GM21423 (cell line): ENCODE results near the gene MACROD2.
A peak's percentile ranks its signal among the peaks of the same experiment; 100 is the strongest.

Experiments used
- ATAC-seq: cut with Tn5 transposase; IDR thresholded peaks from one replicate; pipeline ENCODE4 v1.9.1; 2021; ENCODE audit warnings: mild to moderate bottlenecking, moderate library complexity; ENCODE audit not compliant: unreplicated experiment

MACROD2 gene

DNA sequence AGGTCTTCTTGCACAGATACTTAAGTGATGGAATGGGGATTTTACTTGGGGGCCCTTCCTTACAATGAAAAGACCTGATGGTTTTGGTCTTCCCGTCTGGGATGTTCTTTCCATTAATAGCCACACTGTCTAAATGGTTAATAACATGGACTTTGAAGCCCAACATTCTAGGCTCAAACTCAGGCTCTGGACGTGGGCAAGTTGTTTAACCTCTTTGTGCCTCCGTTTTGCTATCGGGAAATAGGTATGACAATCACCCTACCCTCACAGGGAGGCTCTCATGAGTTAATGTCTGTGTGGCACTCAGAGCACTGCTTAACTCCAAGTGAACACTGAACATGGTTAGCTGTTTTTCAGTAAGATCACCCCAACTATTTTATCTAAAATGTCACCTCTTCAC lies 702.8 kb downstream of the MACROD2 start:
- ATAC-seq: no peak

DNA sequence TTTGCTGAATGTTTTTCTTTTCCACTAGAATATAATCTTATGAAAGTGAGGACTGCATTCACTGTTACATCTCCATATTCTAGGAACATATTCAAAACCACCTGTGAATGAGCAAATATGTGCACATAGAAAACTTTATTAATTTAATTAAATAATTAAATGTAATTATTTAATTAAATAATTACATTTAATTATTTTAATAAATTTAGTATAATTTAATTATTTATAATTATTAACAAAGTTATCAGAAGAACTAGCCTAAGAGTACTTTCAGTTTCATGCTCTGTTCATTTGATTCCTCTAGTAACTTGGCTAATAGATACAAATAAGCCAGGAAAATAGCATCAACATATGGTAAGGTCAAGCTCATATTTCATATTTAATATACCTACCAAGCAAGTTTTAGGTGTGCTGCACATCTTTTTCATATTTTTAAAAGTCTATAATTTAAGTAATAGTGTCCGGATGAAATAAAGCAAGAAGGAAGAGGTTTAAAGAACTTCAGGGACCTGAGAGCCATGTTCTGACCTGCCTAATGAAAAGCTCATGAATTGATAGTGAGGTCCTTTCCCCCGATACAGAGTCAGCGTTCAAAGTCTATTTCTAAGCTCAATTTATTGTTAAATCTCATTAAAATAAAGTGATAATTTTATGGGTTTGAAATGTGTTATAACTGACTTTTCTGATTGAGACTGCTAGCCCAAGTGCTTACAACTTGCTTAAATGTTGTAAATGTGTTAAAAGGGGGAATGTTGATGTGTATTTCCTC lies 703.5 kb downstream of the MACROD2 start:
- ATAC-seq: no peak

DNA sequence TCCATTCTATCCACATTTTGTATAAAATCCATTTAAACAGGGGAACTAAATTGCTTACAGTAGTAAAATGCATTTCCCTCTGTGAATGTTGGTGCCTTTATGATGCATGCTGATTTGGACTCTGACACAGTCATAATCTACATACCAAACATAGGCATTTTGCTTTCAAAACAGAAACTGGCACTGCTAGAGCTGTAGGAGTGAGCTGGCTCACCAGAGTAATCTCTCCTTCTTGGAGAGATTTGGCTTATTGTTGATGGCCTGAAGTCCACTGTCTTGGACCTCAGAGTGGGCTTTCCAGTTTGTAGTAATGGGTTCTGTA lies 705.3 kb downstream of the MACROD2 start:
- peak; percentile 51 for ATAC-seq

DNA sequence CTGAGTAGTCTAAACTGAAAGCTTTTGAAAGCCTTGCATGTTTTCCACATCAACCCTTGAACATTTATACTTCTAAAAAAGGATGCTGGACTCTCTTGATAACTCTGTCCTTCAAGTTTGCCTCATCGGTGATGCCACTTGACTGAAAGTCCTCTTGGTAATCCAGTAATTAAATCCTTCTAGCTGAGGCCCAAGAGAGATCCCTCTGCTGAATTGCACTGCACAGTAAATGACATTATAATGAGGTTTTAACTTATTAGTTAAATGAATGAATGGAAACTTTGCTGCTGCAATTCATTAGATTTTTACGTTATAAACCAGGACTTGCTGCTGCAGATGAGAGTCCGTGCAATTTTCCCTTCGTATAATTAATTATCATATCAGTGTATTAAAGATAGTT lies 706.0 kb downstream of the MACROD2 start:
- no peak for ATAC-seq

DNA sequence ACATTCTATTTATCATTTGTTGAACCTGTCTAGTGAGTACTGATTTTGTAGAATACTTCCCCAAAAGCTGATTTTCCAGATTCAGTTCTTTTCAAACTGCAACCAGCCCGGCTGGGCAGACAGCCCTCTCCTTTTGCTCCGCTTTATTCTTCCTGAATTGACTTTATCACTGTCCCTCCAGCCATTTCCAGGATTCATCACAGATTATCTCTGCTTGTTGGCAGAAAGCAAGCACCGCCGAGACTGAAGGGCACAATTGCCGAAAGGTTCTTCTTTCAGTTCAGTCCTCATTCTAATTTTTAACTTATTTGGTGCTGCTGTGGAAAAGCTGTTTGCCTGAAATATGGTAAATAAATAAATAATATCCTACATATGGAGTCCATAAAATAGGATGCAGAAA lies 711.2 kb downstream of the MACROD2 start:
- no peak for ATAC-seq

DNA sequence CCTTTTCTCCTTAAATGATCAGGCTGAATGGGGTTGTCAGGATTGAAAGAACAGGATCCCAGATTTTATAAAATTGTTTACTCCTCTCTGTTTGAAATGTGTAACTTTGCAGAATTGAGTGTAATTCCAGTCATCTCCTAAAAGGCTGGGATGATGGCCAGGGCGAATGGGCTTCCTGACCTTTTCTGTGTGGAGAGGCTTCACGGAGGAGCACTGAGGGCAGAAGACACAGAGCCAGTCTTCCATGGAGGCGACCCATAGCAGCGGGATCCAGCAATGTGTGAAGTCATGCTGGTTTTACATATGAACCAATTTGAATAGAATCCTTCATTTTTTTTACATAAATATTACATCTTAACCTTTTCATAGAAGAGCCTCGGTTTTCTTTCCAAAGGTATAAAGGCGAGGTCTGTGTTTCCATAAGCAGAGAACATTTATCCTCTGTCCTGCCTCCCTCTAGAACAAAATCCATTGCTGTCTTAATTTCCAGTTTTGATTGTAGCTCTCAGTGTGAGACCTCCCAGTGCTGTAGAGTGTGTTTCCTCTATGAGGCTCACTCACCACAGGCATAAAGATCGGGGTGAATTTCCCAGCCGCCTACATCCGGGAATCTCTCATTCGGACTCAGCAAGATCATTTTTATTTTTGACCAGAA lies 711.8 kb downstream of the MACROD2 start:
- no peak for ATAC-seq

DNA sequence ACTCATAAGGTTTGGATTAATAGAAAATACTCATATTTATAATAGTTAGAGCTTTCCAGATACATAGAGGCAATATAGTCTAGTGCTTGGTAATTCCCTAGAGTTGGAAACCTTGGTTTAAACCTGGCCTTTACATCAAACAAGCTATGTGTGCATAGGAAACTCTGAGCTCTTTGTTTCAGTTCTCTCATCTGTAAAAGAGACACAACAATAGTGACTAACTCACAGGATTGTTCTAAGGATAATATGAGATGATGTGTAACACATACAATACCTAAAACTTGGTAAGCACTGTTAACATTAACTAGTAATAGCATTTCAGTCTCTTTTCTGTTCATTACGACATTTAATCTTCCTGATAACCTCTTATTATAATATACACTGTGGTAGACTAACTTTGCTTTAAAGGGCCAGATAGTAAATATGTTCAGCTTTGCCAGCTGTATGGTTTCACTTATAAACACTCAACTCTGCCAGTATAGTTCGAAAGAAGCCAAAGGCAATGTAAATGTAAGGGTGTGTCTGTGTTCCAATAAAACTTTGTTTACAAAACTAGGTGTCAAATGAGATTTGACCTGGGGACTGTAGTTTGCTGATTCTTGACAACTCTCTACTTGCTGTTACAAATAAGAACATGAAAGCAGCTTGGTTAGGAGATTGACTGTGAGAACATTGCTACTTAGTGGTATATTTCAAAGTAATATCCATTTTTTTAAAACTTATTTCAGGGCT lies 712.7 kb downstream of the MACROD2 start:
- no peak for ATAC-seq

DNA sequence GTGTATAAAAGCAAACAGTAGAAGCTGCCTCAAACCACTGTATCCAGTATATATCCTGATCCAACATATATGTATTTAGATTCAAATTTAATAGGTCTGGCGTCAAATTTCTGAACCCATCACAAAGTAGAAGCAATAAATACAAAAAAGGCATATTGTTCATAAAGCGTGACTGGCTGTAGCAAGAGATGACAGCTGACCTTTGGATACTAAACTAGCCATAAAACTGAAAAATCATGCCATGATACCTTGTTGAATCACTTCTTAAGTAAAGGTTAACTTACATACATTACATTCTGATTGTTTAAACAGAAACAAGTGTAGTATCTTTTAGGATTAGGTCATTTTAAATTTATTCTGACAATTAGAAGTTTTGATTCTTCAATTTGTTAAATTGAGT lies 714.1 kb downstream of the MACROD2 start:
- ATAC-seq: no peak

DNA sequence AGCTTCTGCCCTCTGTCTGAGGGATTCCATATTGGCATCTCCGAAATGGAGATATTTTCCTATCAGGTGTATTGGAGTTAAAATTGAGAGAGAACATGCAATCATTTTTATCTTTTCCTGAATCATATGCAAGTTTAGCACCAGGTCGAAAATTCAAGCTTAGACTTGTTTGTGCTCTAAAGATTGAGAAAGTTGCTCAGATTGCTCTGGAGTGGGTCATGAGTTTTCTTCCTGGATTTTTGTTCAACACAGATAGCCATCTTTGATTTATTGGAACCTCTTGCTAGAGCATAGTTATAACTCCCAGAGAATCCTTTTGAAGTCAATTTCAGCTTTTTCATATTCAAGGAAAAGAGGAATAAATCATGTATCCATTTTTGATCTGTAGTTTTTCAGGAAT lies 715.6 kb downstream of the MACROD2 start:
- ATAC-seq: no peak

DNA sequence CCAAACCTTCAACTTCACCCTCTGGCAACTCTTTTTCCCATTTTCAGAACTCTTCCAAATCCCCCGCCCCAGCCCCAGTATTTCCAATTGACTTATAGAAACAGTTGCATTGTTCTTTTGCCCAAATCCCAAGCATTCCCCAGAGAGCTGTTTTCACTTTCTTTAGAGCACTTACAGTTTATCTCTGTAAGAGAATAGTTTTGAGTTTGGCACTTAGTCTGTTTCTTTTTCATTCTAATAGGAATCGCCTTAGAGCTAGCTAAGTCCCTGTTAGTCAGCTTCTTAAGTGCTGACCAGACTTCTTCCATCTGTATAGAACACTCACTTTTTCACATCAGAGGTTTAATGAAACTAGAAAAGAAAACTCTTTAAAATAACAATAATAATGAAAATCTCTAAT lies 716.3 kb downstream of the MACROD2 start:
- no peak for ATAC-seq

DNA sequence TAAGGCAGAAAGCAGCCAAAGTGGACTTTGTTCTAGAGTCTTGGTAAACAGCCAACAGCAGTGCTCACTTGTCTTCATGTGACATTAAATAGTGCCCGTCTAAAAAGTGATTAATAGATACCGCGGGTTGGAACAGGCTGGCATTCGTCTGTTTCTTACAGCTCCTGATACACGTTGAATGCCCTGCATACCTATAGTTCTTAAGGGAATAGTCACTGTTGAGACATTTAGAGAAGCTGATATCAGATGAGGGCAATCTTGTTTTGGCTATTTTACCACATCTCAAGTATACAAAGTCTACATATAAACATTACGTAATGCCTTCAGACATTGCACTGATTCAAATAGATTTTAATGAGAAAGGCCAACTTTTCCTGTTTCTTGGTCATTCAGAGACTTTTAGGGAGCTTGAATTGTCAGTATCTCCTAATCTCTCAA lies 717.0 kb downstream of the MACROD2 start:
- no peak for ATAC-seq

DNA sequence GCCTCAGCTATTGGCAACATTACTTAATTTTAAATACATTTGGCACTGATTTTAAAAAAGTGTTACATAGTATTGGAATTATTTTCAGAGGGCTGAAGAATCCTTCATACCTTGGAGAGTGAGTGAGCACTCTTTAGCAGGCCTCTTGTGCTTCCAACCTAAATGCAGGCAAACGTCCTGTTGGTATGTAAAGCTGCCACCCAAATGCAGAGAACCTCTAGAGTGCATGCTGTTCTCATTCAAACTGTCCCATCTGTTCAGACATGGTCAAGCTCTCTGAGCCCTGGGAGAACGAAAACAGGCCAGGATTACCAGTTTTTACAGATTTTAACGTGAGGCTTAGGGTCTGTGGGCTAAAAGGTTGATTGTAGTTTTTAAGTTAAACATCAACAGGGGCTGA lies 720.1 kb downstream of the MACROD2 start:
- ATAC-seq: no peak

DNA sequence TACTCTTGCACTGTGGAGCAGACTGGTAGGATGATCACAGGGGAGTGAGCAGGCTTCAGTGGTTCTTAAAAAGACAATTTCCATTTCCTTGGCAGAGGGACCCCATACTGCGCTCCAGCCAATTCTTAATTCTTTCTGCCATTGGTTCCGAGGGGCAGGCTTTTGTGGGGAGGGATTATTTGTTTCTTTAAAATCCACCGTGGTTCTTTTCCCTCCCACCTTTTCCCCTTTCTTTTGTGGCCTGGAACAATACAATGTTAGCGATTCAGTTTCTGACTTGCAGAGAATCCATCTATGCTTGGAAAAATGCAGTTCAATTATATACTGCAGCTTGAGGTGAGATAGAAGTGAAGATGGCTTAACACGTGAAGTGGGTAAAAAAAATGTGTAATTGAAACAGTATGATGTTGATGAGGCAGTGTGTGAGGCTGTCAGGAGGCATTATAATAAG lies 721.1 kb downstream of the MACROD2 start:
- ATAC-seq: no peak

DNA sequence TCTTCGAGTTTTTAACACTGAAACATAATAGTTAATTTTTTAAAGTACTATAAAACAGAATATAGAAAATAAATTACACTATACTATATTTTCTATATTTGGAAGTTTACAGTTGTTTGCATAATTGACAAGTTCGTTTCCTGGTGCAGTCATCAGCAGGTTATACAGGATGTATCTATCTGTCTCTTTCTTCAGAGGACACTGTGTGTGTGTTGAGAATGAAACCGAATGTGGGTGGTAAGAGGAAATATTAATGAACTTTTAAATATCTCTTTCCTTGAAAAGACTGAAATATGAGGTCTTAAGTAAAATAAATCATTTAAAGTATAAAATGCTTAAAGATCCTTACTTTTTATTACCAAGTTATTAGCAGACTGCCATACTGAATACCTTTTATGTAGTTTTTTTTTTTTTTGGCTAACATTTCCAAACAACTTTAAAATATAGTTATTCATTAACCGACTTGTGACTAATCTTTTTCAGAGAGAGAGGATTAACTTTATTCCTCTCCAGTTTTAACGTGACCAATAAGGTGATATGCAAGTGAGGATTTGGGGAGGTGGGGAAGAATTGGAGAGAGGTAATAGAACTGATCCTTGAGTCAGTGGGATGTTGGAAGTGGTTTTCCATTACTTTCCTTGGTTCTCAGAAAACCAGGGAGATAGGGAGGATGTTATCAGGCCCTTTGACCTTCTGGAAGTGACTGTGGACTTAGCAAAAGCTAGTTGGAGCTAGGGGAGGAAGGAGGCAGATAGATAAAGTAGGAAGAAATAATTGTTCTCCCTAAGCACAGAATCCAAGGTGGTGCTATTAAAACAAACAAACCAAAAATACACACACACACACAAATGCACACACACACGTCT lies 722.1 kb downstream of the MACROD2 start:
- ATAC-seq: peak; percentile 87

DNA sequence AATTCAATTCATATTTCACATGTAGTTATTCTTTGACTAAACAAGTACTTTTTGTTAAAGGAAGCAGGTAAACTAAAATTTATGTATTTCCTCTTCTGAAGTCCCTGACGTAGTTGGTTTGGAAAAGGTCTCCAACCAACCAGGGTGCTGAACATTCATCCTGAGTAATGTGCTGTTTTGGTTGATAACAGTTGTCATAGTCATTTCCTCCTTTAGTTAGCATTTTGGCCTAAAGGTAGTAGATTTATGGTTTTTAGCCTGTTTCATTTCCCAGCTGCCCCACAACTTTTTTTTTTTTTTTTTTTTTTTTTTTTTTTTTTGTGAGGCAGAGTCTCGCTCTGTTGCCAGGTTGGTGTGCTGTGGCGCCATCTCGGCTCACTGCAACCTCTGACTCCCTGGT lies 724.9 kb downstream of the MACROD2 start:
- no peak for ATAC-seq

DNA sequence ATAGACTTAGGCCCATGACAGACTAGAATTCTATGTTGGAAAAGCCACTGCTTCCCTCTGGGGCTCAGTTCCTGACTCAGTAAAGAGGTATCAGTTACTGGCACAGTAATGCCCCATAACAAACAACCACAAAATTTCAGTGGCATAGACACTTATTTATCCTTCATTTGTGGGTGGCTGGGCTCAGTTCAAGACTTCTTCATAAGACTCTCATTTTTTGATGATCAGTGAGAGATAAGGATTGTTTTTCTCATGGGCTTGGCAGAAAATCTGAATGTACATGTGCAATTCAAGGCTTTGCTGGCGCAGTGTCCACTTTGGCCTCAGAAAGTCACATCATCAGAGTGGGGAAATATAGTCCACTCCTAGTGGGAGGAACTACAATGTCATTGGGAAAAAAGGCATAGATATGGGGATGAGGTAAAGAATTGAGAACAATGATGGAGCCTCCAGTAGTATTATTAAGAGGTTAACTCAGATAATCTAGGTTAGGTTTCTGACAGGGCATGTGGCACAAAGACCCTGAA lies 726.7 kb downstream of the MACROD2 start:
- ATAC-seq: no peak

DNA sequence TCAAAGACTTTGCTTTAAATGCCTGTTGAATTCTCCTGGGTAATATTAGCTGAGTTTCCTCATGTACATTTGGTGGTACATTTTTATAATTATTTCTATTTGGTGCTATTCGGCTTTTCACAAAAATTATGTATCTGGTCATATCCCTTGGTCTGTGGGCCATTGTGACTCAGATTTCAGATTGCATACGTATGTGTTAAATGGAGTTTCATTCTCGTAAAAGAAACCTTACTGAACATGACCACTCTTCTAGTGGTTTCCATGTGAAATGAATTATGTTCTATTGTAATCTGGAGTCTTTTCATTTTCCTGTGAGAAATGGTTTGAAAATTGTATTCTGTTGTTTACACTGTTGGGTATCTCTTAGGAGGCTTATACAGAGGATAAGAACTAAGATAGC lies 728.3 kb downstream of the MACROD2 start:
- no peak for ATAC-seq

DNA sequence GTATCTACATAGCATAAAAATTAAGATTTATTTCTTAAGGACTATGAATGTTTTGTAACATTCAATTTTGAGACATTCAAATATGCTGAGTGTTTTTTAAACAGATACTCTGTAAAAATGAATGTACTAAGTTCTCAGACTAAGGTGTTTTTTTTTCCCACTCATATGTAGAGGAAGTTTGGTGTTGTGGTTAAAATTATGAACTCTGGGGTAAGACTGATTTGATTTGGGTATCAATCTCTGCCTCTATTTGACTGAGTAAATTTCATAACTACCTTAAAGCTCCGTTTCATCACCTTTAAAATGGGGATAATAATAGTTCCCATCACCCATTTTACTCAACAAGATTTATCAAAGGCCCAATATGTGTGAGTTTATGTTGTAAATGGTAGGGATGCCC lies 728.7 kb downstream of the MACROD2 start:
- no peak for ATAC-seq

DNA sequence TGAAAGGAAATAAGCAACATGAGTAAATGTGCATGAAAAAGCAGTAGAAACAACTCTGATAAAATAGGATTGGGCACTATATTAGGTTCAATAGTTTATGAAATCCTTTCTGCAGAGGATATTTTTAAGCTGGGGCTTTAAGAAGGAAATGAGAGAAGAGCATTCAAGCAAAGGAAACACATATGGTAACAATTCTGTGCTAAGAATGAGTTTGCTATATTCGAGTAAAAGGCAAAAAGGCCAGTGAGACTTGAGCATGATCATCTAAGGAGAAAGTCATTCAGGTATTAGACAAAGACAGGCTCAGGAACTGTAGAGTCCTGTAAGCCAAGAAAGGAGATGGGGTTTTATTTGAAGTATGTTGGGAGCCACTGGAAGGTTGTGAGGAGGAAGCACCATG lies 729.2 kb downstream of the MACROD2 start:
- no peak for ATAC-seq

DNA sequence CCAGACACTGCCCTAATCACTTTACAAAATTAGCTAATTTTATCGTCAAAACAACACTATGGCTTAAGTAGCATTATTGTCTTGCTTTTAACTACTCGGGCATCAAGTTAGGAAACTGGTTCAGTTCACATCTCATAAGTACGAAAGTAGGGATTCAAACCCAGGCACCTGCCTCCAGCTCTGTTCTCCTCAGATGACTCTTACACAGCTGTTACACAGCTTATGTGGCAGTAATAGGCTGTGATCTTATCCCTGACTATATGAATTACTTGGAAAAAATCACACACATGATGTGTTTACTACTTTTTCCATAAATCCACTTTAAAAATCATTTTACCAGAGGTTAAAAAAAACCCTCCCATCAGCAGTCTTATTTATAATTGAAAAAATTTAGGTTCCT lies 731.3 kb downstream of the MACROD2 start:
- no peak for ATAC-seq
